Endothelial cell of umbilical vein (primary cell): ENCODE measurements around the gene MLYCD. TPM values are rescaled to one million over a fixed set of nuclear protein-coding genes. Genes with fewer than 3 reads are reported as not detected.

ENCODE experiments used
- BruUV-seq: library from RNA; stranded (reverse); fragments of 400-500 nt; replicated peaks from 2 replicates; lab custom pipeline; 2021; lab: Mats Ljungman, UMichigan
- CTCF ChIA-PET: fragments of 300-600, 350-600 bp; sonication (Branson Sonifier 250); formaldehyde crosslinking; loops from one replicate; lab custom pipeline; 2021; ENCODE audit warnings: antibody characterized with exemption, inconsistent platforms; lab: Charles Lee
- POLR2A ChIA-PET: fragments of 300-600, 350-600 bp; sonication (Branson Sonifier 250); formaldehyde crosslinking; loops from one replicate; lab custom pipeline; 2021; ENCODE audit warnings: antibody characterized with exemption, inconsistent platforms; lab: Charles Lee
- DNase-seq: peaks from one replicate; pipeline ENCODE4 v3.0.0-alpha.2; 2011; ENCODE audit warnings: low read depth, low spot score
- FAIRE-seq: peaks from 2 replicates; lab custom pipeline; 2011; peaks lifted over from hg19 to GRCh38; lab: Jason Lieb, UNC
- H2AFZ ChIP-seq: 2 replicates; pipeline ENCODE4 v1.6.0; 2012; ENCODE audit warnings: low read depth, low read length, control low read depth, inconsistent platforms
- H3K27ac ChIP-seq: 2 replicates; pipeline ENCODE4 v1.5.1; 2011; ENCODE audit warnings: low read depth, mild to moderate bottlenecking, control low read depth, low read length, moderate library complexity; ENCODE audit not compliant: insufficient read depth
- H3K27me3 ChIP-seq, 2 experiments: 2 replicates each; pipeline versions ENCODE4 v1.6.0 to v1.6.1; 2011; ENCODE audit warnings: low read length in 2 of 2, mixed read lengths in 1 of 2; ENCODE audit not compliant: control insufficient read depth in 2 of 2, insufficient read depth in 2 of 2
- H3K36me3 ChIP-seq, 2 experiments: 2 replicates in 1 of 2; 3 replicates in 1 of 2; pipeline ENCODE4 v1.5.1; 2011; ENCODE audit warnings: low read length in 2 of 2, mild to moderate bottlenecking in 1 of 2, moderate library complexity in 1 of 2; ENCODE audit not compliant: control insufficient read depth in 2 of 2, insufficient read depth in 2 of 2; ENCODE audit errors: extremely low read depth in 1 of 2
- H3K4me1 ChIP-seq: 3 replicates; pipeline ENCODE4 v1.5.1; 2011; ENCODE audit warnings: mild to moderate bottlenecking, low read length; ENCODE audit not compliant: control insufficient read depth, insufficient read depth; ENCODE audit errors: extremely low read depth
- H3K4me2 ChIP-seq: 2 replicates; pipeline ENCODE4 v1.6.1; 2011; ENCODE audit warnings: low read length, control low read depth, mixed read lengths; ENCODE audit not compliant: insufficient read depth
- H3K4me3 ChIP-seq, 3 experiments: fragments of 200-600 bp in 1 of 3; sonication (generic), shearing (Covaris generic) in 1 of 3; replicated peaks in 1 of 3; 2 replicates each; pipeline ENCODE4 v1.5.1; 2011 to 2016; ENCODE audit warnings: control low read depth in 3 of 3, low read length in 3 of 3, mild to moderate bottlenecking in 2 of 3, inconsistent platforms in 1 of 3, low read depth in 1 of 3, moderate library complexity in 1 of 3; ENCODE audit not compliant: insufficient read depth in 1 of 3
- H3K79me2 ChIP-seq: 2 replicates; pipeline ENCODE4 v1.6.0; 2012; ENCODE audit warnings: low read length, inconsistent platforms; ENCODE audit not compliant: control insufficient read depth, insufficient read depth
- H3K9ac ChIP-seq: replicated peaks from 2 replicates; pipeline ENCODE3; 2011; ENCODE audit warnings: low read length, control low read depth; ENCODE audit not compliant: insufficient read depth; ENCODE audit errors: extremely low read depth
- H3K9me1 ChIP-seq: replicated peaks from 3 replicates; pipeline ENCODE4 v1.6.0; 2011; ENCODE audit warnings: mild to moderate bottlenecking, low read length; ENCODE audit not compliant: control insufficient read depth, insufficient read depth; ENCODE audit errors: extremely low read depth
- H3K9me3 ChIP-seq: replicated peaks from 2 replicates; pipeline ENCODE4 v1.5.1; 2012; ENCODE audit warnings: low read length, inconsistent platforms; ENCODE audit not compliant: control insufficient read depth, insufficient read depth
- H4K20me1 ChIP-seq: replicated peaks from 2 replicates; pipeline ENCODE3; 2011; ENCODE audit warnings: mild to moderate bottlenecking, low read length; ENCODE audit not compliant: control insufficient read depth, insufficient read depth; ENCODE audit errors: extremely low read depth
- CTCF ChIP-seq, 2 donors: IDR thresholded peaks; 1 replicate in 1 of 2; 2 replicates in 1 of 2; pipeline ENCODE4 v1.5.1; 2011; ENCODE audit warnings: low read length in 2 of 2, mild to moderate bottlenecking in 2 of 2, moderate library complexity in 2 of 2, control low read depth in 1 of 2, inconsistent platforms in 1 of 2, low read depth in 1 of 2; ENCODE audit not compliant: insufficient read depth in 1 of 2; ENCODE audit errors: extremely low read depth in 1 of 2
- EZH2 ChIP-seq: IDR thresholded peaks from 2 replicates; pipeline ENCODE4 v1.6.1; 2012; ENCODE audit warnings: borderline replicate concordance, low read depth, mild to moderate bottlenecking, moderate library complexity, low read length, inconsistent platforms; ENCODE audit not compliant: severe bottlenecking
- MAX ChIP-seq: IDR thresholded peaks from 2 replicates; pipeline ENCODE4 v1.6.1; 2011; ENCODE audit not compliant: insufficient read depth, insufficient read length
- MYC ChIP-seq: IDR thresholded peaks from one replicate; pipeline ENCODE4 v1.6.1; 2011; ENCODE audit warnings: mild to moderate bottlenecking, low read depth, low read length
- dilution Hi-C: fragments of 300-500 bp; cut with MboI; formaldehyde crosslinking; loops from one replicate; pipeline ENCODE4 v1.15.0; 2019; ENCODE audit warnings: low sequenced_read_pairs; ENCODE audit not compliant: extremely low pct_ligation_motif_present
- intact Hi-C: fragments of 100-400 bp; cut with micrococcal nuclease; formaldehyde crosslinking; loops from one replicate; pipeline ENCODE4 v1.10.0; 2022
- polyA plus RNA-seq, 4 experiments: library from polyadenylated mRNA; depleted of rRNA in 3 of 4; stranded (reverse) in 3 of 4; unstranded in 1 of 4; fragments of >200 nt; gene quantifications; 2 replicates each; pipeline versions ENCODE4 v1.2.1 to v1.2.3, GENCODE V29; 2011 to 2012; ENCODE audit warnings: missing spikeins in 1 of 4
- total RNA-seq: library from RNA; stranded (reverse); gene quantifications from 2 replicates; pipeline ENCODE4 v1.2.3, GENCODE V29; 2021

Gene MLYCD
- total and polyA plus RNA-seq, 2 donors (not counting 3 experiments of a cell fraction or from before 2014, with no cell fraction given): 2.0 to 3.4 TPM

- no peak overlapping the region for H3K4me2 ChIP-seq
- no peak overlapping the region for H3K4me3 ChIP-seq
- peaks cover 14% of the 10 kb centered on the region for H3K4me1 ChIP-seq
- no peak for TF ChIP-seq EZH2
- no peak for TF ChIP-seq MAX
- TF ChIP-seq MYC: no peak
- TF ChIP-seq CTCF (IDR thresholded peaks at IDR 0.05; ENCODE audit: extremely low read depth in 1 of 2, insufficient read depth in 1 of 2, low read depth in 1 of 2, low read length in 2 of 2): no peak
- no peaks in the 10 kb centered on the region for H3K9me3 ChIP-seq
- BruUV-seq: no TSS peak
- dilution Hi-C loops (no loop called here), intact Hi-C loops (loop anchor here (5.0 to 10.0 kb wide), 2 partner anchors 84 to 347 kb away; partner anchors contain the start of gene SLC38A8)
- peaks cover 4 to 6% of the 10 kb centered on the region in 2 experiments for H3K36me3 ChIP-seq
- CTCF ChIA-PET: interaction anchor here (0.5 to 3.4 kb wide), 8 partner anchors 11 to 548 kb away, joined by 3 to 38 read pairs (median 6); partner anchors contain the start of gene TAF1C
- H3K79me2 ChIP-seq: peaks cover 4% of the 10 kb centered on the region
- POLR2A ChIA-PET: no interaction called here
- H3K27me3 ChIP-seq: no peaks in the 10 kb centered on the region
- no peak overlapping the region for H3K27ac ChIP-seq
- FAIRE-seq (no peak), DNase-seq (no peak)
- no peaks in the 10 kb centered on the region for H3K9me1 ChIP-seq
- H2AFZ ChIP-seq: no peak overlapping the region
- H4K20me1 ChIP-seq: no peaks in the 10 kb centered on the region
- H3K9ac ChIP-seq: no peak overlapping the region
These were observed 59.4 kb downstream of the MLYCD start for GRCh38 chr16:83958137-83958845.
